ENCODE results near the gene RNF148. TPM values are rescaled to one million over a fixed set of nuclear protein-coding genes. Genes with fewer than 3 reads are reported as not detected.

Gene RNF148
- total and polyA plus RNA-seq, 2 experiments from 2014 or later = 2.2 TPM; not detected in 1

DNA sequence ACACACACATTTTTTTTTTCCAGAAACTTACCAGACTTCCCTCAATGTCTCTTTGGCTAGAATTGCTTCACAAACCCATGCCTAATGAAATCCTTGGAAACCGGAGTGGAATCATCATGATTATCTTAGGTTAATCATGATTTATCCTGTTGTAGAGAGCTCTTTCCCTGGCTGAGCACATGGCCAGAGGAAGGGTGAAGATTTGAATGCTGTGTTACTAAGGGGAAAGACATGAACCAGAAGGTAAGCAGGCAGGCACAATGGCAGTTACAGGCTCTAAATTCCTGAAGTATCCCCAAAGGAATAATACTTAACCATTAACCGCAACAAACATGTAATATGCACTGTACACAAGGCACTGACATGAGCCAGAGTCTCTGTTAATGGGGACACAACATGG, 4.1 kb upstream of the RNF148 start:
- Mint-ChIP-seq H3K4me1 (no peaks in the 10 kb centered on the region), H3K9me3 (no peaks in the 10 kb centered on the region), H3K27ac (peak overlapping the region; percentile 2; the same call in 1 of the 2 replicates), H3K4me3 (no peak overlapping the region), H3K36me3 (ENCODE audit: low read depth) (peaks cover 7% of the 10 kb centered on the region; the same call in 2 of the 3 replicates), H3K27me3 (ENCODE audit: insufficient read depth, low read depth, poor library complexity) (no peaks in the 10 kb centered on the region)
- TF ChIP-seq EZH2 (IDR thresholded peaks at IDR 0.05; ENCODE audit: low read depth, unreplicated experiment) (no peak), JUNB (IDR thresholded peaks at IDR 0.05; ENCODE audit: unreplicated experiment) (no peak), ZNF331 (CRISPR knock-in tag; IDR thresholded peaks at IDR 0.05; ENCODE audit: low read depth) (no peak), CREB1 (CRISPR knock-in tag; IDR thresholded peaks at IDR 0.05; ENCODE audit: low read depth) (no peak), NANOG (IDR thresholded peaks at IDR 0.05; ENCODE audit: borderline replicate concordance) (no peak), STAT1 (IDR thresholded peaks at IDR 0.05; ENCODE audit: unreplicated experiment) (no peak)
- TF ChIP-seq, protein P1, sequence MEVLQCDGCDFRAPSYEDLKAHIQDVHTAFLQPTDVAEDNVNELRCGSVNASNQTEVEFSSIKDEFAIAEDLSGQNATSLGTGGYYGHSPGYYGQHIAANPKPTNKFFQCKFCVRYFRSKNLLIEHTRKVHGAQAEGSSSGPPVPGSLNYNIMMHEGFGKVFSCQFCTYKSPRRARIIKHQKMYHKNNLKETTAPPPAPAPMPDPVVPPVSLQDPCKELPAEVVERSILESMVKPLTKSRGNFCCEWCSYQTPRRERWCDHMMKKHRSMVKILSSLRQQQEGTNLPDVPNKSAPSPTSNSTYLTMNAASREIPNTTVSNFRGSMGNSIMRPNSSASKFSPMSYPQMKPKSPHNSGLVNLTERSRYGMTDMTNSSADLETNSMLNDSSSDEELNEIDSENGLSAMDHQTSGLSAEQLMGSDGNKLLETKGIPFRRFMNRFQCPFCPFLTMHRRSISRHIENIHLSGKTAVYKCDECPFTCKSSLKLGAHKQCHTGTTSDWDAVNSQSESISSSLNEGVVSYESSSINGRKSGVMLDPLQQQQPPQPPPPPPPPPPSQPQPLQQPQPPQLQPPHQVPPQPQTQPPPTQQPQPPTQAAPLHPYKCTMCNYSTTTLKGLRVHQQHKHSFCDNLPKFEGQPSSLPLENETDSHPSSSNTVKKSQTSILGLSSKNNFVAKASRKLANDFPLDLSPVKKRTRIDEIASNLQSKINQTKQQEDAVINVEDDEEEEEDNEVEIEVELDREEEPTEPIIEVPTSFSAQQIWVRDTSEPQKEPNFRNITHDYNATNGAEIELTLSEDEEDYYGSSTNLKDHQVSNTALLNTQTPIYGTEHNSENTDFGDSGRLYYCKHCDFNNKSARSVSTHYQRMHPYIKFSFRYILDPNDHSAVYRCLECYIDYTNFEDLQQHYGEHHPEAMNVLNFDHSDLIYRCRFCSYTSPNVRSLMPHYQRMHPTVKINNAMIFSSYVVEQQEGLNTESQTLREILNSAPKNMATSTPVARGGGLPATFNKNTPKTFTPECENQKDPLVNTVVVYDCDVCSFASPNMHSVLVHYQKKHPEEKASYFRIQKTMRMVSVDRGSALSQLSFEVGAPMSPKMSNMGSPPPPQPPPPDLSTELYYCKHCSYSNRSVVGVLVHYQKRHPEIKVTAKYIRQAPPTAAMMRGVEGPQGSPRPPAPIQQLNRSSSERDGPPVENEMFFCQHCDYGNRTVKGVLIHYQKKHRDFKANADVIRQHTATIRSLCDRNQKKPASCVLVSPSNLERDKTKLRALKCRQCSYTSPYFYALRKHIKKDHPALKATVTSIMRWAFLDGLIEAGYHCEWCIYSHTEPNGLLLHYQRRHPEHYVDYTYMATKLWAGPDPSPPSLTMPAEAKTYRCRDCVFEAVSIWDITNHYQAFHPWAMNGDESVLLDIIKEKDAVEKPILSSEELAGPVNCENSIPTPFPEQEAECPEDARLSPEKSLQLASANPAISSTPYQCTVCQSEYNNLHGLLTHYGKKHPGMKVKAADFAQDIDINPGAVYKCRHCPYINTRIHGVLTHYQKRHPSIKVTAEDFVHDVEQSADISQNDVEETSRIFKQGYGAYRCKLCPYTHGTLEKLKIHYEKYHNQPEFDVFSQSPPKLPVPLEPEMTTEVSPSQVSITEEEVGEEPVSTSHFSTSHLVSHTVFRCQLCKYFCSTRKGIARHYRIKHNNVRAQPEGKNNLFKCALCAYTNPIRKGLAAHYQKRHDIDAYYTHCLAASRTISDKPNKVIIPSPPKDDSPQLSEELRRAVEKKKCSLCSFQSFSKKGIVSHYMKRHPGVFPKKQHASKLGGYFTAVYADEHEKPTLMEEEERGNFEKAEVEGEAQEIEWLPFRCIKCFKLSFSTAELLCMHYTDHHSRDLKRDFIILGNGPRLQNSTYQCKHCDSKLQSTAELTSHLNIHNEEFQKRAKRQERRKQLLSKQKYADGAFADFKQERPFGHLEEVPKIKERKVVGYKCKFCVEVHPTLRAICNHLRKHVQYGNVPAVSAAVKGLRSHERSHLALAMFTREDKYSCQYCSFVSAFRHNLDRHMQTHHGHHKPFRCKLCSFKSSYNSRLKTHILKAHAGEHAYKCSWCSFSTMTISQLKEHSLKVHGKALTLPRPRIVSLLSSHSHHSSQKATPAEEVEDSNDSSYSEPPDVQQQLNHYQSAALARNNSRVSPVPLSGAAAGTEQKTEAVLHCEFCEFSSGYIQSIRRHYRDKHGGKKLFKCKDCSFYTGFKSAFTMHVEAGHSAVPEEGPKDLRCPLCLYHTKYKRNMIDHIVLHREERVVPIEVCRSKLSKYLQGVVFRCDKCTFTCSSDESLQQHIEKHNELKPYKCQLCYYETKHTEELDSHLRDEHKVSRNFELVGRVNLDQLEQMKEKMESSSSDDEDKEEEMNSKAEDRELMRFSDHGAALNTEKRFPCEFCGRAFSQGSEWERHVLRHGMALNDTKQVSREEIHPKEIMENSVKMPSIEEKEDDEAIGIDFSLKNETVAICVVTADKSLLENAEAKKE (CRISPR knock-in tag; IDR thresholded peaks at IDR 0.05) = no peak
- TF ChIP-seq, protein P2, sequence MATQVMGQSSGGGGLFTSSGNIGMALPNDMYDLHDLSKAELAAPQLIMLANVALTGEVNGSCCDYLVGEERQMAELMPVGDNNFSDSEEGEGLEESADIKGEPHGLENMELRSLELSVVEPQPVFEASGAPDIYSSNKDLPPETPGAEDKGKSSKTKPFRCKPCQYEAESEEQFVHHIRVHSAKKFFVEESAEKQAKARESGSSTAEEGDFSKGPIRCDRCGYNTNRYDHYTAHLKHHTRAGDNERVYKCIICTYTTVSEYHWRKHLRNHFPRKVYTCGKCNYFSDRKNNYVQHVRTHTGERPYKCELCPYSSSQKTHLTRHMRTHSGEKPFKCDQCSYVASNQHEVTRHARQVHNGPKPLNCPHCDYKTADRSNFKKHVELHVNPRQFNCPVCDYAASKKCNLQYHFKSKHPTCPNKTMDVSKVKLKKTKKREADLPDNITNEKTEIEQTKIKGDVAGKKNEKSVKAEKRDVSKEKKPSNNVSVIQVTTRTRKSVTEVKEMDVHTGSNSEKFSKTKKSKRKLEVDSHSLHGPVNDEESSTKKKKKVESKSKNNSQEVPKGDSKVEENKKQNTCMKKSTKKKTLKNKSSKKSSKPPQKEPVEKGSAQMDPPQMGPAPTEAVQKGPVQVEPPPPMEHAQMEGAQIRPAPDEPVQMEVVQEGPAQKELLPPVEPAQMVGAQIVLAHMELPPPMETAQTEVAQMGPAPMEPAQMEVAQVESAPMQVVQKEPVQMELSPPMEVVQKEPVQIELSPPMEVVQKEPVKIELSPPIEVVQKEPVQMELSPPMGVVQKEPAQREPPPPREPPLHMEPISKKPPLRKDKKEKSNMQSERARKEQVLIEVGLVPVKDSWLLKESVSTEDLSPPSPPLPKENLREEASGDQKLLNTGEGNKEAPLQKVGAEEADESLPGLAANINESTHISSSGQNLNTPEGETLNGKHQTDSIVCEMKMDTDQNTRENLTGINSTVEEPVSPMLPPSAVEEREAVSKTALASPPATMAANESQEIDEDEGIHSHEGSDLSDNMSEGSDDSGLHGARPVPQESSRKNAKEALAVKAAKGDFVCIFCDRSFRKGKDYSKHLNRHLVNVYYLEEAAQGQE (IDR thresholded peaks at IDR 0.05; ENCODE audit: unreplicated experiment) = no peak
- no peak for ATAC-seq
- Histone ChIP-seq H3K4me1 (ENCODE audit: insufficient read depth) (peaks cover 6% of the 10 kb centered on the region; the same call in 1 of the 2 replicates), H3K4me3 (no peak overlapping the region), H3K27me3 (ENCODE audit: insufficient read depth) (no peaks in the 10 kb centered on the region), H3K4me2 (no peak overlapping the region), H3K9me2 (ENCODE audit: insufficient read depth) (no peaks in the 10 kb centered on the region), H2AFZ (no peak overlapping the region), H3K79me2 (replicated peaks; ENCODE audit: insufficient read depth) (0 out of 2 replicates have a peak, but pooled peaks cover 3% of the 10 kb centered on the region), H3K36me3 (ENCODE audit: insufficient read depth) (no peaks in the 10 kb centered on the region), H3F3A (replicated peaks; ENCODE audit: low read depth) (no peaks in the 10 kb centered on the region), H4K20me1 (replicated peaks; ENCODE audit: insufficient read depth) (no peaks in the 10 kb centered on the region), H3K27ac (ENCODE audit: low read depth) (no peak overlapping the region)
- DNase-seq (ENCODE audit: low spot score) = no peak
